GM10847 (cell line): ENCODE measurements around the gene FBXO45.

Experiments
- POLR2A ChIP-seq: IDR thresholded peaks from 2 replicates; pipeline ENCODE4 v1.6.1; 2011; ENCODE audit not compliant: insufficient read length; ENCODE audit errors: extremely low read depth

Gene FBXO45

GRCh38 chr3:196568246-196569002, at the start of gene FBXO45, which contains the start of gene WDR53:
Gene FBXO45 (plus strand): TSS chr3:196568660. CDS start chr3:196568985, 325 bp downstream.
Gene WDR53 (minus strand): TSS chr3:196568554. CDS start chr3:196561475, 7,079 bp downstream.
- peak; percentile 85 for TF ChIP-seq POLR2A

GRCh38 chr3:196518966-196519717, 49.3 kb upstream of the FBXO45 start:
- no peak for TF ChIP-seq POLR2A

DNA sequence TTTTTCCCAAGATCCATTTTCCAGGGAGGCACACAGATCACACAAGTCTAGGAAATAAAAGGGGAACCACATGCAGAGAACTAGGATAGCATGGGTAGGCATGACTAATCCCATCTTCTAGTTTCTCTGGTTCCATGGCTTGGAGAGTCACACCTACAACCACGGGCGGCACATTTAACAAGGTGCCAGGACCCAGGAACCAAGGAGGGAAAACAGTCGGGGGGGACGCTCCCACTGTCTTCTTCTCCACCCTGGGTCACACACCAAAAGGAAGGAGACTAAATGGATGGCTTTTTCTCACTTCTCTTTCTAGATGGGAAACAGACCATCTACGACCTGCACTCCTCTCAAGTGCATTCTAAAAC, 48.8 kb upstream of the FBXO45 start:
- no peak for TF ChIP-seq POLR2A

DNA sequence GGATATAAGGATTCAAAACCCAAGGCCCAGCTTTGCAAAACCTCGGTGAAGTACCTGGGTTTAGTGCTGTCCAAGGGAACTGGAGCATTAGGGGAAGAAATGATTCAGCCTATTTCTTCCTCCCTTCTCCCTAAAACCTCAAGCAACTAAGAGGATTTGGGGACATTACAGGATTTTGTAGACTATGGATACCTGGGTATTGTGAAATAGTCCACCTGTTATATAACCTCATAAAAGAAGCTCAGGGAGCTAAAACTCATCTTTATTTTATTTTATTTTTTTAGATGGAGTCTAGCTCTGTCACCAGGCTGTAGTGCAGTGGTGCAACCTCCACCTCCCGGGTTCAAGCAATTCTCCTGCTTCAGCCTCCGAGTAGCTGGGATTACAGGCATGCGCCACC, 44.6 kb upstream of the FBXO45 start:
- TF ChIP-seq POLR2A = no peak

- TF ChIP-seq POLR2A = no peak
Observed at GRCh38 chr3:196524527-196524926, 43.9 kb upstream of the FBXO45 start.

DNA sequence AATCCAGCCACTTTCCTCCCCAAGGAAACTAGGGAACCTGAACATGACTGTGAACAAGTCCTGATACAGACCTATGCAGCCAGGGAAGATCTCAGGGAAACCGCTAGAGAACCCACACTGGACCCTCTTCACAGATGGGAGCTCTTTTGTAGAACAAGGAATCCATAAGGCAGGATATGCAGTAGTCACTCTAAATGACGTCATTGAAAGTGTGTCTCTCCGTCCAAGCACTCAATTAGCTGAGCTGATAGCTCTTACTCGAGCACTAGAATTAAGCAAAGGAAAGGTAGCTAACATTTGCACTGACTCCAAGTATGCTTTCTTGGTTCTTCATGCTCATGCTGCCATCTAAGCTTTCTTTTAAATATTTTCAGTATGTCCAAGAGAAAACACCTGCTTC, 43.3 kb upstream of the FBXO45 start:
- no peak for TF ChIP-seq POLR2A

DNA sequence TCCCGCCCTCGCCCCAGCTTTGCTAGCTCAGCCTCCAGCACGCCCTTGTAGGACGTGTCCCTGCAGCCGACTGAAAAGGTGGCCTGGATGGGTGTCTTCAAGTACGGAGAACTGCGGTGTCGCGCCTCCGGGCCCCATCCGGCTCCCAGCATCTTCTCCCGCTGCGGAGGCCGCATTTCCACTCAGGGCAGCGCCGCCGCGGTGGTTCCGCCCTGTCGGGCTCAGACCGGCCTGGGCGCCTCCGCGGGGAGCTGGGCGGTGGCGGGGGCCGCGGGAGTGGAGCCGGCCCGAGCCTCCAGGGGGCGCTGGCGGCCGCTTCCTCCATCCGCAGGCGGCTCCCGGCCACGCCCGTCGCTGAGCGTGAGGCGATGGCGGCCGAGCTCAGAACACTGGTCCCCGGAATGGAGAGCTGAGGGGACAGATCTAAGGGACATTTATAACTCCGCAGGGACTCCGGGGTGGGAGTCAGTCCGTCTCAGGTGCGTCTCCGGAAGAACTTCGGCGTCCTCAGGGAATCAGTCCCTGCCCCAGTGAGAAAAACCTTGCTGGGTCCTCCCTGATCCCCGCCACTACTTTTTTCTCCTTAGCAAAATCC, 39.7 kb upstream of the FBXO45 start:
- TF ChIP-seq POLR2A = peak; percentile 60

GRCh38 chr3:196531418-196531817, 37.0 kb upstream of the FBXO45 start:
- no peak for TF ChIP-seq POLR2A

DNA sequence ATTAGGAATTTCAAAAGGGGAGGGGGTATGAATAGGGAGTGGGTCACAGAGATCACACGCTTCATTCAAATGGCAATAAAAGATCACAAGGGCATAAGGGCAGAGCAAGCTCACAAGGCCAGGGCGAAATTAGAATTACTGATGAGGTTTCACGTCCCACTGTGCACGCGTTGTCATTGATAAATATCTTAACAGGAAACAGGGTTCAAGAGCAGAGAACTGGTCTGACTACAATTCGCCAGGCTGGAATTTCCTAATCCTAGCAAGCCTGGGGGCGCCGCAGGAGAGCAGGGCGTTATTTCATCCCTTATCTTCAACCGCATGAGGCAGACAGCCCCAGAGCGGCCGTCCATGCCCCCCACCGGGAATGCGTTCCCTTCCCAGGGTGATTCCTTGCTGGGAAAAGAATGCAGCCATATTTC, 35.2 kb upstream of the FBXO45 start:
- no peak for TF ChIP-seq POLR2A

DNA sequence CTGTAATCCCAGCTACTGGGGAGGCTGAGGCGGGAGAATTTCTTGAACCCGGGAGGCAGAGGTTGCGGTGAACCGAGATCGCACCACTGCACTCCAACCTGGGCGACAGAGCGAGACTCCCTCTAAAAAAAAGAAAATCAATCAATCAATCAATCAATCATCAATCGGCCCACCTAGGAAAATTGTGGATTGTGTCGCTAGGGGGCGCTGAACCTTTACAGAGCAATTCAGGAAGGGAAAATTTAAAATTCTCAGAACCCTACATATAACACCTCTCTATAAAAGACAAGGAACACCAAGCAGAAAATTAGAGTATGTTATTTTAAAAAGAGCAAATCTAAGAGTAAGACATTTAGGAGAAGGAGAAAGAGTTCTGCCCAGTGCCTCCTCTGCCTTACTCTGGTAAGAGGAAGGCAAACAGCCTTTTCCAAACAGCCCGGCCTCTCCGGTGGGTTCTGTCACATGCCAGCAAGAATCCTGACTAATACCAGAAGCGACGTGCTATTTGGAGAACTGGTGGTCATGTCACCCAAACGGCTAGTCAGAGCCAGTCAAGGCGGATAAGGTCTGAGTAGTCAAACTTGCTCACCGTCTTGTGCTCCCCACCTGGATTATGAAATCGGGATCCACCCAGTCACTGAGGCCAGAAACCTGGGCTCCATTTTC, 31.0 kb upstream of the FBXO45 start:
- TF ChIP-seq POLR2A = no peak

DNA sequence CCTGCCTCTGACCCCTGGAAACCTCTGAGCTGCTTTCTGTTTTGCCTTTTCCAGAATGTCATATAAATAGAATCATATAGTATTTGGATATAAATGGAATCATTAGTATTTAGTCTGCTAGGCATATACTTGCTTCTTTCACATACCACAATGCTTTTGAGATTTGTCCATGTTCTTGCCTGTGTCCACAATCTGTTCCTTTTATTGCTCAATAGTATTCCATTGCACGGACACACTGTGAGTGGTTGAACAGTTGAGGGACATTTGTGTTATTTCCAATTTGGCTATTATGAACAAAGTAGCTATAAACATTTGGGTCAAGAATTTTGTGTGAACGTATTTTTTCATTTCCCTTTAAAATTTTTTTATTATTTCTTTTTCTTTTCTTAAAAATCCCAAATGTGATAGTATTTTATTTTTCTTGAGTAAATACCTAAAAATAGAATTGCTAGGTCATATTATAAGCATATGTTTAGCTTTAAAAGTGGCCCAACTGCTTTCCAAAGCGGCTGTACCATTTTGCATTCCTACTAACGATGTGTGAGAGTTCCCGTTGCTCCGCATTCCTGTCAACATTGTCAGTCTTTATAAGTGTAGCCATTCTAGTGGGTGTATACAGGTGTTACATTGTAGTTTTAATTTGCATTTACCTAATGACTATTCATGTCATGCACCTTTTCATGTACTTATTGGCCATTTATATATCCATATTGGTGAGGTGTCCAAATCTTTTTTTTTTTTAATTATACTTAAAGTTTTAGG, 26.6 kb upstream of the FBXO45 start:
- no peak for TF ChIP-seq POLR2A

- TF ChIP-seq POLR2A = no peak
Observed at GRCh38 chr3:196544491-196544992, 23.9 kb upstream of the FBXO45 start.

DNA sequence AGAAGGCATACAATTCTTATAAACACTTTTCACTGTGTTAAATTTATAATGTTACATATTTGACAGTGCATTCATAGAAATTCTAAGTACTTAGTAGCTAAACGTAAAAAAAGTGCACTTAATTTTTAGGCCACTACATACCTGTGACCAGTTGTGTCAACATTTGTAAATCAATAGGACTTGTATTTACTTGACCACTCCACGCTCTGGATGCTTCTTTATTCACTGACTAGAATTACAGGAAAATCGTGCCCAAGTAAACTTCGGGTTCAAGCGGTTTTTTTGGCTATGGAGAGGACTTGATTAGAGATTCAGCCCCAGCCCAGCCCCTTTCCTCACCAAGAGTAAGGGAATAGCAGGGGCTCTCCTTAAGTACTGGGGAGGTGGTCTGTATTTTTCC, 21.9 kb upstream of the FBXO45 start:
- TF ChIP-seq POLR2A = no peak

DNA sequence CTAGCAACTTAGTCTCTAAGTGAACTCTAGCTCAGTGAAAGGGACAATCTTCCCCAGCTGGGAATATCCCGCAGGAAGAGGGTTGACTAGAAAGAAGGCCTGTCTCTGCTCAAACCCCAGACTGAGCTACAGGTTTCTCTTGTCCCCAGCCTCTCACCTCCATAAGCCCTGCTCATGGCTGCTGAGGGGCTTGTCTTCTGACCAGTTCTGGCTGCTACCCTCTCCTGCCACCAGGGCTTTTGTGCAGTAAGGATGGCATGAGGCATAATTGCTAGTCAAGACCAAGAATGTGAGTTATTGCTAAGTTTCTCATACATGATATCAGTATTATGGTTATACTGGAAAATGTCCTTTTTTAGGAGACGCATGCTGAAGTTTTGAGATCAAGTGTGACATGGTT, 21.4 kb upstream of the FBXO45 start:
- no peak for TF ChIP-seq POLR2A

GRCh38 chr3:196552253-196552652, 16.2 kb upstream of the FBXO45 start:
- no peak for TF ChIP-seq POLR2A
